ENCODE measurements around the gene TASP1. TPM values are rescaled to one million over a fixed set of nuclear protein-coding genes. Genes with fewer than 3 reads are reported as not detected.
"Not testable (repeated sequence)": the region's sequence is repeated elsewhere in the genome, so short reads cannot be mapped to it uniquely, and the experiment has no call there.

The TASP1 gene
- total RNA-seq, 1 donor from 2014 or later: 10.3 TPM

GRCh38 chr20:13608066-13608465 lies 30.7 kb downstream of the TASP1 start:
- no peak overlapping the region for H3K27ac Mint-ChIP-seq (ENCODE audit: unreplicated experiment)
- no peaks in the 10 kb centered on the region for H4K20me1 ChIP-seq (ENCODE audit: insufficient read depth, low read length)
- no peak overlapping the region for H2AFZ ChIP-seq (ENCODE audit: low read depth, low read length)
- peaks cover 3% of the 10 kb centered on the region for H3K36me3 Mint-ChIP-seq (ENCODE audit: low read depth, unreplicated experiment)
- no peak overlapping the region for H3K9ac ChIP-seq (ENCODE audit: low read length)
- no peaks in the 10 kb centered on the region for H3K9me3 Mint-ChIP-seq (ENCODE audit: unreplicated experiment)
- no peak overlapping the region for H3K4me3 ChIP-seq (ENCODE audit: insufficient read depth, low read depth, low read length)
- DNase-seq (ENCODE audit: low read depth) (no peak), FAIRE-seq (no peak)
- no peak overlapping the region for H3K4me2 ChIP-seq (ENCODE audit: low read length)
- TF ChIP-seq EZH2 (IDR thresholded peaks at IDR 0.05; ENCODE audit: insufficient read depth, low read length): no peak
- TF ChIP-seq CTCF (IDR thresholded peaks at IDR 0.05; ENCODE audit: insufficient read depth, low read depth, low read length): no peak
- H3K27me3 Mint-ChIP-seq (ENCODE audit: low read depth, unreplicated experiment): no peaks in the 10 kb centered on the region
- no peaks in the 10 kb centered on the region for H3K9me3 ChIP-seq (ENCODE audit: insufficient read depth, low read depth, low read length)
- no peaks in the 10 kb centered on the region for H3K4me1 ChIP-seq (ENCODE audit: insufficient read depth, low read length)
- peaks cover 5% of the 10 kb centered on the region for H3K4me1 Mint-ChIP-seq (ENCODE audit: low read depth, unreplicated experiment)
- H3K27ac ChIP-seq (ENCODE audit: low read depth, low read length): no peak overlapping the region
- H3K27me3 ChIP-seq (ENCODE audit: insufficient read depth, low read length): no peaks in the 10 kb centered on the region
- H3K4me3 Mint-ChIP-seq (ENCODE audit: unreplicated experiment): no peak overlapping the region
- H3K79me2 ChIP-seq (ENCODE audit: insufficient read depth, low read length): no peaks in the 10 kb centered on the region
- no peaks in the 10 kb centered on the region for H3K36me3 ChIP-seq (ENCODE audit: insufficient read depth, low read length)

GRCh38 chr20:13593423-13593822 lies 45.3 kb downstream of the TASP1 start:
- H3K4me1 Mint-ChIP-seq (ENCODE audit: low read depth, unreplicated experiment); H3K9me3 Mint-ChIP-seq (ENCODE audit: unreplicated experiment); H3K27me3 Mint-ChIP-seq (ENCODE audit: low read depth, unreplicated experiment); H3K4me2 ChIP-seq (ENCODE audit: low read length); DNase-seq (ENCODE audit: low read depth); H3K27ac Mint-ChIP-seq (ENCODE audit: unreplicated experiment); H3K36me3 ChIP-seq (ENCODE audit: insufficient read depth, low read length); H3K4me3 ChIP-seq (ENCODE audit: insufficient read depth, low read depth, low read length); H3K9ac ChIP-seq (ENCODE audit: low read length); H3K27ac ChIP-seq (ENCODE audit: low read depth, low read length); H3K27me3 ChIP-seq (ENCODE audit: insufficient read depth, low read length); FAIRE-seq; H2AFZ ChIP-seq (ENCODE audit: low read depth, low read length); H3K4me1 ChIP-seq (ENCODE audit: insufficient read depth, low read length); H3K4me3 Mint-ChIP-seq (ENCODE audit: unreplicated experiment); H3K79me2 ChIP-seq (ENCODE audit: insufficient read depth, low read length); H3K36me3 Mint-ChIP-seq (ENCODE audit: low read depth, unreplicated experiment); H3K9me3 ChIP-seq (ENCODE audit: insufficient read depth, low read depth, low read length); H4K20me1 ChIP-seq (ENCODE audit: insufficient read depth, low read length): not testable (repeated sequence)

- FAIRE-seq (no peak), DNase-seq (ENCODE audit: low read depth) (no peak)
- H3K9ac ChIP-seq (ENCODE audit: low read length): no peak overlapping the region
- H3K4me1 Mint-ChIP-seq (ENCODE audit: low read depth, unreplicated experiment): no peaks in the 10 kb centered on the region
- no peaks in the 10 kb centered on the region for H3K27me3 ChIP-seq (ENCODE audit: insufficient read depth, low read length)
- peaks cover 1% of the 10 kb centered on the region for H3K9me3 Mint-ChIP-seq (ENCODE audit: unreplicated experiment)
- no peaks in the 10 kb centered on the region for H3K4me1 ChIP-seq (ENCODE audit: insufficient read depth, low read length)
- H3K27ac Mint-ChIP-seq (ENCODE audit: unreplicated experiment): no peak overlapping the region
- peaks cover 1% of the 10 kb centered on the region for H3K9me3 ChIP-seq (ENCODE audit: insufficient read depth, low read depth, low read length)
- no peak overlapping the region for H3K4me2 ChIP-seq (ENCODE audit: low read length)
- no peak overlapping the region for H3K4me3 ChIP-seq (ENCODE audit: insufficient read depth, low read depth, low read length)
- H3K36me3 ChIP-seq (ENCODE audit: insufficient read depth, low read length): peaks cover under 1% of the 10 kb centered on the region
- no peak for TF ChIP-seq CTCF (IDR thresholded peaks at IDR 0.05; ENCODE audit: insufficient read depth, low read depth, low read length)
- TF ChIP-seq EZH2 (IDR thresholded peaks at IDR 0.05; ENCODE audit: insufficient read depth, low read length): no peak
- H3K36me3 Mint-ChIP-seq (ENCODE audit: low read depth, unreplicated experiment): peaks cover 9% of the 10 kb centered on the region
- H2AFZ ChIP-seq (ENCODE audit: low read depth, low read length): no peak overlapping the region
- H4K20me1 ChIP-seq (ENCODE audit: insufficient read depth, low read length): no peaks in the 10 kb centered on the region
- no peaks in the 10 kb centered on the region for H3K27me3 Mint-ChIP-seq (ENCODE audit: low read depth, unreplicated experiment)
- no peak overlapping the region for H3K4me3 Mint-ChIP-seq (ENCODE audit: unreplicated experiment)
- H3K27ac ChIP-seq (ENCODE audit: low read depth, low read length): no peak overlapping the region
- no peaks in the 10 kb centered on the region for H3K79me2 ChIP-seq (ENCODE audit: insufficient read depth, low read length)
Observed at GRCh38 chr20:13588049-13588448, 50.7 kb downstream of the TASP1 start.
